ENCODE measurements around the gene PTPN1. TPM values are rescaled to one million over a fixed set of nuclear protein-coding genes. Genes with fewer than 3 reads are reported as not detected.

The PTPN1 gene
- total and polyA plus RNA-seq, 2 donors (not counting 3 experiments of a cell fraction or from before 2014, with no cell fraction given) = 41.1 to 64.3 TPM

GRCh38 chr20:50557549-50558134 lies 47.5 kb downstream of the PTPN1 start:
- peaks cover 67% of the 10 kb centered on the region for H3K79me2 ChIP-seq (ENCODE audit: control insufficient read depth, insufficient read depth, low read length)
- DNase-seq (ENCODE audit: low read depth, low spot score) (no peak), FAIRE-seq (no peak)
- H3K27me3 ChIP-seq (ENCODE audit: control insufficient read depth in 2 of 2, insufficient read depth in 2 of 2, low read length in 2 of 2) = no peaks in the 10 kb centered on the region
- no peak overlapping the region for H3K4me3 ChIP-seq (replicated peaks in 1 of 3; ENCODE audit: insufficient read depth in 1 of 3, low read depth in 1 of 3, low read length in 3 of 3)
- H3K9me3 ChIP-seq (replicated peaks; ENCODE audit: control insufficient read depth, insufficient read depth, low read length) = no peaks in the 10 kb centered on the region
- H3K9me1 ChIP-seq (replicated peaks; ENCODE audit: control insufficient read depth, extremely low read depth, insufficient read depth, low read length) = no peaks in the 10 kb centered on the region
- intact Hi-C loops (cut with micrococcal nuclease) = no loop called here
- H3K9ac ChIP-seq (replicated peaks; ENCODE audit: extremely low read depth, insufficient read depth, low read length) = peak overlapping the region; percentile 1
- ChIA-PET CTCF (interaction anchor here (0.9 to 11.7 kb wide), 4 partner anchors 15 to 46 kb away, joined by 3 to 99 read pairs (median 7); no protein-coding TSS in a partner anchor), POLR2A (interaction anchor here (1.0 kb wide), 1 partner anchor 33 kb away, joined by 7 read pairs; no protein-coding TSS in a partner anchor)
- no peak overlapping the region for H2AFZ ChIP-seq (ENCODE audit: low read depth, low read length)
- peaks cover 2 to 4% of the 10 kb centered on the region in 2 experiments for H3K36me3 ChIP-seq (ENCODE audit: control insufficient read depth in 2 of 2, extremely low read depth in 1 of 2, insufficient read depth in 2 of 2, low read length in 2 of 2)
- no peaks in the 10 kb centered on the region for H4K20me1 ChIP-seq (replicated peaks; ENCODE audit: control insufficient read depth, extremely low read depth, insufficient read depth, low read length)
- no TSS peak for BruUV-seq (replicated peaks)
- TF ChIP-seq CTCF (IDR thresholded peaks at IDR 0.05; ENCODE audit: extremely low read depth in 1 of 2, insufficient read depth in 1 of 2, low read depth in 1 of 2, low read length in 2 of 2) (no peak), MYC (IDR thresholded peaks at IDR 0.05; ENCODE audit: low read depth, low read length) (no peak), EZH2 (IDR thresholded peaks at IDR 0.05; ENCODE audit: borderline replicate concordance, low read depth, low read length, severe bottlenecking) (no peak), FOS (IDR thresholded peaks at IDR 0.05; ENCODE audit: borderline replicate concordance, insufficient read depth, low read length) (no peak), MAX (IDR thresholded peaks at IDR 0.05; ENCODE audit: insufficient read depth, insufficient read length) (no peak), JUN (IDR thresholded peaks at IDR 0.05; ENCODE audit: borderline replicate concordance, insufficient read depth, insufficient read length, low read depth) (no peak), POLR2AphosphoS5 (IDR thresholded peaks at IDR 0.05; ENCODE audit: insufficient read depth, low read depth, low read length) (no peak), POLR2A (IDR thresholded peaks at IDR 0.05; ENCODE audit: low read depth, low read length) (no peak), GATA2 (IDR thresholded peaks at IDR 0.05; ENCODE audit: insufficient read depth, insufficient read length, low read depth, low read length) (no peak)
- H3K4me2 ChIP-seq (ENCODE audit: insufficient read depth, low read length) = peak overlapping the region; percentile 44
- peak overlapping the region; percentile 56 for H3K27ac ChIP-seq (ENCODE audit: insufficient read depth, low read depth, low read length)
- H3K4me1 ChIP-seq (ENCODE audit: control insufficient read depth, extremely low read depth, insufficient read depth, low read length) = peaks cover 46% of the 10 kb centered on the region
- dilution Hi-C loops (cut with MboI; ENCODE audit: extremely low pct_ligation_motif_present, low sequenced_read_pairs) = no loop called here

All from endothelial cell of umbilical vein (primary cell).